H1 (cell line): ENCODE measurements around the gene MOGAT3.

Source experiments
- FOSL1 ChIP-seq: IDR thresholded peaks from 2 replicates; pipeline ENCODE4 v1.6.1; 2011; ENCODE audit warnings: mild to moderate bottlenecking, low read depth, low read length, moderate library complexity; ENCODE audit not compliant: insufficient read depth
- POLR2AphosphoS5 ChIP-seq: IDR thresholded peaks from 2 replicates; pipeline ENCODE4 v1.6.1; 2011; ENCODE audit warnings: low read depth, low read length
- TF ChIP-seq, protein P1 (sequence below), 3 experiments: IDR thresholded peaks; 1 replicate in 2 of 3; 2 replicates in 1 of 3; pipeline versions ENCODE4 v1.5.1 to v1.6.1; 2011; ENCODE audit warnings: low read length in 3 of 3, mild to moderate bottlenecking in 3 of 3, inconsistent platforms in 2 of 3, low read depth in 1 of 3, moderate library complexity in 1 of 3; ENCODE audit not compliant: insufficient read depth in 1 of 3; ENCODE audit errors: control extremely low read depth in 1 of 3

DNA sequence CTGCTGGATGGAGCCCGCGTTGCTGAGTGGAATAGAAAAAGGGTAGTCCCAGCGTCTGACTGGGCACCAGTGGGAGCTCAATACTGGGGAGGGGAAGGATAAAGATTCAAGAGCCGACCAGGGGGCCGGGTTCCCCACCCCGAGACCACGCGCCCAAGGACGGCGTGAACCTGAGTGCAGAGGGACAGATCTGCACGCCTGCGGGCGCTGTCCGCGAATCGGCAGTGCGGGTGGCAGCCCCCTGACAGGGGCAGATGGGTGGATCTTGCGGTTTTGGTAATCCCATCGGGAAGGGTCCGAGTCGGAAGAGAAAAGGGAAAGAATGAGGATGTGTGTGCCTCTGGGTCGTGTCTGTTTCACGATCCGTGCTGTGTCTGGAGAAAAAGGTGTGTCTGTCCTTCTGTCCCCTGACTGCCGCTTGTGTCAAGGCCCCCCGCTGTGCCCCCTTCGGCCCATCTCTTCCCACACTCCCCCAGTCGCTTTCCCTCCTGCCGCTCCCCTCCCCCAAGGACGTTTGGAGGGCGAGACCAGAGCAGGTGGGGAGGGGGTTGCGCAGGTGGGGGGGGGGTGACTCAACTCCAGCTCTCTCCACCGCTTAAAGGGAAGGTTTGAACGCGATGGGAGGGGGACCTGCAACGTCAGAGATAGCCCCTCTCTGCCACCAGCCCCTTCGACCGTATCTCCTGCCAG lies 34.7 kb downstream of the MOGAT3 start:
- TF ChIP-seq POLR2AphosphoS5 (no peak), FOSL1 (no peak)
- TF ChIP-seq, protein P1, sequence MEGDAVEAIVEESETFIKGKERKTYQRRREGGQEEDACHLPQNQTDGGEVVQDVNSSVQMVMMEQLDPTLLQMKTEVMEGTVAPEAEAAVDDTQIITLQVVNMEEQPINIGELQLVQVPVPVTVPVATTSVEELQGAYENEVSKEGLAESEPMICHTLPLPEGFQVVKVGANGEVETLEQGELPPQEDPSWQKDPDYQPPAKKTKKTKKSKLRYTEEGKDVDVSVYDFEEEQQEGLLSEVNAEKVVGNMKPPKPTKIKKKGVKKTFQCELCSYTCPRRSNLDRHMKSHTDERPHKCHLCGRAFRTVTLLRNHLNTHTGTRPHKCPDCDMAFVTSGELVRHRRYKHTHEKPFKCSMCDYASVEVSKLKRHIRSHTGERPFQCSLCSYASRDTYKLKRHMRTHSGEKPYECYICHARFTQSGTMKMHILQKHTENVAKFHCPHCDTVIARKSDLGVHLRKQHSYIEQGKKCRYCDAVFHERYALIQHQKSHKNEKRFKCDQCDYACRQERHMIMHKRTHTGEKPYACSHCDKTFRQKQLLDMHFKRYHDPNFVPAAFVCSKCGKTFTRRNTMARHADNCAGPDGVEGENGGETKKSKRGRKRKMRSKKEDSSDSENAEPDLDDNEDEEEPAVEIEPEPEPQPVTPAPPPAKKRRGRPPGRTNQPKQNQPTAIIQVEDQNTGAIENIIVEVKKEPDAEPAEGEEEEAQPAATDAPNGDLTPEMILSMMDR (IDR thresholded peaks at IDR 0.05; ENCODE audit: control extremely low read depth in 1 of 3, insufficient read depth in 1 of 3, low read depth in 1 of 3, low read length in 3 of 3), result no peak
